ENCODE results near the gene FAM237B.

- TF ChIP-seq MAFK (IDR thresholded peaks at IDR 0.05; ENCODE audit: low read depth, low read length) (no peak), CHD1 (IDR thresholded peaks at IDR 0.05; ENCODE audit: low read depth, low read length) (no peak), POLR2A (IDR thresholded peaks at IDR 0.05; ENCODE audit: low read depth, low read length) (no peak), ELK1 (IDR thresholded peaks at IDR 0.05; ENCODE audit: borderline replicate concordance, low read depth, low read length) (no peak), CTCF (conservative IDR thresholded peaks at IDR 0.05; ENCODE audit: low read depth, low read length) (no peak), FOS (IDR thresholded peaks at IDR 0.05; ENCODE audit: low read depth, low read length) (no peak), CEBPB (IDR thresholded peaks at IDR 0.05; ENCODE audit: low read depth, low read length) (no peak), MXI1 (IDR thresholded peaks at IDR 0.05; ENCODE audit: borderline replicate concordance, low read depth, low read length) (no peak), SMC3 (IDR thresholded peaks at IDR 0.05; ENCODE audit: low read depth, low read length) (no peak)
Observed at GRCh38 chr7:90290244-90291113, 30.6 kb downstream of the FAM237B start.
